ENCODE results near the gene DTNA. TPM values are rescaled to one million over a fixed set of nuclear protein-coding genes. Genes with fewer than 3 reads are reported as not detected.

Gene DTNA
- total RNA-seq, 1 donor from 2014 or later, result 19.7 TPM

DNA sequence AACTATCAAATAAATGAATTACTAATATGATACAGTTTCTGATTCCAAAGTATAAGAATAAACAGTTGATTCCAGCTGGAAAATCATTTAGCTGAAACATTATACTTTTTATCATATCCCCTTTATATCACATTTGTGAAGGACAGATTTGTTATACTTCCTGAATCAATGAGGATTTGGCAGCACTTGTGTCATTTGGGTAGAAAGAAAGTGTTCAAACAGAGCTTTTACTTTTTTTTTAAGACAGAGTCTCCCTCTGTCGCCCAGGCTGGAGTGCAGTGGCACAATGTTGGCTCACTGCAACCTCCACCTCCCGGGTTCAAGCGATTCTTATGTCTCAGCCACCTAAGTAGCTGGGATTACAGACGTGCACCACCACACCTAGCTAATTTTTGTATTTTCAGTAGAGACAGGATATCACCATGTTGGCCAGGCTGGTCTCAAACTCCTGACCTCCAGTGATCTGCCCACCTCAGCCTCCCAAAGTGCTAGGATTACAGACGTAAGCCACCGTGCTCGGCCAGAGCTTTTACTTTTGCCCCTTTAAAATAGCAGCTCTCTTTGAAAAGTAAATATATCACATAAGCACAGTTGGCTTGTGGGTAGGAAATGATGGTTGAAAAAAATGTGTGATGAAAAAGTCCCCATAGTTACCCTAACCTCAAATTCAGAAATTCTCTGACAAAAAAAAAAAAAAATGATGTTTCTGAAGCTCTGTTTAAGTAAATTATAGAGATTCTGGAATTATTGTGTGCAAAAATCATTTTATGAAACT lies 95.2 kb downstream of the DTNA start:
- DNase-seq (ENCODE audit: low spot score), result no peak

DNA sequence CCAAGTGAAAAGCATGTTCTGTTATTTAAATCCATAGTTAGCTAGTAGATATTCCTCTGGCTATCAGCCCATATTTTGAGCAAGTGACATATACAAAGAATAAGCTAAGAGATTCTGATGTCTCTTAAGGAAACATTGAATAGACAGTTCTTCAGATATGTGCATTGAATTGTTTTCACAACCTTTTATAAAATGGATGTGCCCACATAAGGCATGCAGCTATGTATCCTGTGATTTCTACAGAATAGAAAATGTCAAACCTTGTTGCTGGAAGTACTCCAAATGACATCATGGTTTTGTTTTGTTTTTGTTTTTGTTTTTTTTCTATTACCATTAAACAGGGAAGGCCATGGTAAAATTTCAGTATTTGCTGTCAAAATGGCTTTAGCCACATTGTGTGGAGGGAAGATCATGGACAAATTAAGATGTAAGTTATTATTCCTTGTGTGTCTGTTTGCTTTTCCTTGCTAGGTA lies 95.8 kb downstream of the DTNA start:
- no peak for DNase-seq (ENCODE audit: low spot score)

DNA sequence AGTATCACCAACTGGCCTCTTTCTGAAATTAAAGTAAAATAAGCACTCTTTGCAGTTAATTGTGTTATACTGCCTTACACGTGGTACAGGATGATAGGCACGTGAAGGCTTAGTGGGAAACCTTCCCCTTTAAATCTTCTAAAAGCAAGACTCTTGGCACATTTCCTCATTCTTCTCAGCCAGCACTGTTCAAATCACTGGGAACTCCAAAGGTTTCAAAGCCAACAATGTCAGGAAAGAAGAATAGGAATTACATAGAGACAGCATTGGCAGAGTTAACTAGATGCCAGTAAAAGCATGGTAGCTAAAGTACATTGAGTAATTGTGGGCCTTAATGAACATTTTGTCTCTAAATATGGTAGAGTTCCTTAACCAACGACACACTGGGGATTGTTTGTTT lies 96.4 kb downstream of the DTNA start:
- no peak for DNase-seq (ENCODE audit: low spot score)

DNA sequence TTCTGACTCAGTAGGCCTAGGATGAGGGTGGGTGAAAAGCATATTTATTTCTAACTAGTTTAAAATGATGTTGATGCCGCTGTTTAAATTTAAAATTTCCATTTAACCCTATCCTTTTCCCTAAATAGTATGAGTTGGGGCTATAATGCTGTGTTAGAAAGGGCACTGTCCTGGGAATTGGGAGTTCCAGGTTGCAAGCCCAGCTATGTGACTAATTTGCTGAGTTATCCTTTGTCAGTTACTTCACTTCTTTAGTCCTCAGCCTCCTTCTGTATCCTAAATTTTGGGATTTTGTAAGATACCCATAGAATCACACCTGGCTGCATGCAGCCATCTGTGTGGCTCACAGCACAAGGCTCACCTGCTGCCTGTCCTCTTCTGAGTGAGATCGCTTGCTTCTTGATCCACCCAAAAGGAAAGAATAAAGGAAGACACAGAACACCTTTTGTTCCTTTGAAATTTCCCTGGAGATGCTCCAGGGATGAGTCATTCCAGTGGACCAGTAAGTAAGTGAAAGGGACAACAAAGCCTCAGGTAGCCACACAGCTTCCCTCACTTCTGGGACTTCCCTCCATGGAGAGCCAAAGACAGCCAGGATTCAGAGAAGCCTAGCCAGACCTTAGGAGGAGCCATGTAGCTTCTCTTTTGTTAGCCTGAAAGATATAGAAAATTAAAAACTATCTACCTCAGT lies 97.2 kb downstream of the DTNA start:
- no peak for DNase-seq (ENCODE audit: low spot score)

DNA sequence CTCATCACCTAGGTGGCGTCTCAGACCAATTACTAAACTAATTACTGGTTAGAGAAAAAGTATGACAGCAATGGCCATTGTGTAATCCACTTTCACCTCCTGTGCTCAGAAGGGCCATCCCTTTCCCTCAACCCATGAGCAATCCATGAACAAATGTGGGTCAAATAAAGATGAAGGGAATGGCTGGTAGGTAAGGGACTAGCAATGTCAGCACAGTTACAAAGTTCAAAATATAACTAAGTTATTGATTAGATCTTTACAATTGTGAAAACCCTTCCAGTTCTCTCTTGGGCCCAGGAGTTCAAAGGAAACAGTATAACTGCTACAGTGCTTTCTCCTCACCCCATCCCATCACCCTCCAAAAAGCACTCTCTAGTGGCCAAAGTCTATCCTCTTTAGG lies 98.3 kb downstream of the DTNA start:
- no peak for DNase-seq (ENCODE audit: low spot score)

DNA sequence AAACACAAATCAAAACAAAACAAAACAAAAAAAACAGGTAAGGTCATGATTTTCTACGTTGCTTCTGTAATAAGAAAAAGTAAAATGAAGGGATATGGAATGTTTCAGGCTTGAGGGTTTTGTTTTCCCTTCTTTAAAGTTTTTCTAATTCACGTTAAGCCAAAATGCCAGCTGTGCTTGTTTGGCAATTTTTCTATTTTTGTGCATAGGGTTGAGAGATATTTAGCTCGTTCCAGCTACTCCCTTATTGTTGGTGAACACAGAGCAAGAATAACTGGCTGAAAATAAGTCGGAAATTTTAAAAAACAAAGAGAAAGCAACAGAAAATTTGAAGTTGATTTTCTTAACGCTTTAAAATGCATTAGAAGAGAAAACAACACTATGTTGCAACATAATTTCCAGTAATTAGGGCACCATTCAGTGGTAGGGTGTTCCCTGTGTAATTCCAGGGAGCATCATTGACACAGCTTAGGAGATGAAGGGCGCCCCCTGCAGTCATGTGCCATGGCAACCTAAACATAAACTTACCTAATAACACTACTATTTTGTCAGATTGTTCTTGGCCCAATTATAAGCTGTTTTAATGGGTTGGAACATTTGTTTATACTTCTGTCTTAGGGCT lies 99.5 kb downstream of the DTNA start:
- no peak for DNase-seq (ENCODE audit: low spot score)

DNA sequence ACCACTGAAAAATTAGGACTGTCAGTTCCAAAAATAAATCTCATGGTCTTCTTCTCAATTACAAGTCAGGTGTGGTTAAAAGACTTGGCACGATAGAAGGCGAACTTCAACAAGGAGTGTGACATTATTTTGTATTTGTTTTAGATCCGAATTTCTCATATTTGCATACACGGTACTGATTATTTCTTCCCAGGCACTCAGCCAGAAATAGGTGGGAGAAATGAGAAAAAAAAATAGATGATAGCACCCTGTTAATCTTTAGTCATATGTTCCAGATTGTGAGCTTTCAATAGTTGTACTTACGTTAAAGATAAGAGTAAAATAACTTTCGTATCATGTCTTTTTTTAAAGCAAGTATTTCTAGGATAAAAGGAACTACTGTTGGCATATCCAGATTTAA lies 106.1 kb downstream of the DTNA start:
- DNase-seq (ENCODE audit: low spot score), result no peak

DNA sequence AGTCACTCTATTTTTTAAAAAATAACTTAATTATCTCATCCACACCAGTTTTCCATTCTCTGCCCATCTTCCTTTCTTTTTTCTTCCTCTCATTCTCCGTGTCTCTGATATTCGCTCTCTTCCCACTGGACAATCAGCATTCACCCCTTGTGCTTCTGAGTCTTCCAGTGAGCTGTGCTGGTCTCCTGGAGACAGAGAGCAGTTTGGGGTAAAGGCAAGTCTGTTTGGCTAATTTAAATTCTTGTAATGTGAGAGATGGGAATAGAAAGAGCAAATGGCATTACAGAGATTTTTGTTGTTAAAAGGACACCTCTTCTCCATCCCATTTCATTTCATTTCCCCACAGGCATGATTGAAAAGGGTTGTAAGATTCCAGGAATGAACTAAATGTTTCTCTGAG lies 107.5 kb downstream of the DTNA start:
- no peak for DNase-seq (ENCODE audit: low spot score)

DNA sequence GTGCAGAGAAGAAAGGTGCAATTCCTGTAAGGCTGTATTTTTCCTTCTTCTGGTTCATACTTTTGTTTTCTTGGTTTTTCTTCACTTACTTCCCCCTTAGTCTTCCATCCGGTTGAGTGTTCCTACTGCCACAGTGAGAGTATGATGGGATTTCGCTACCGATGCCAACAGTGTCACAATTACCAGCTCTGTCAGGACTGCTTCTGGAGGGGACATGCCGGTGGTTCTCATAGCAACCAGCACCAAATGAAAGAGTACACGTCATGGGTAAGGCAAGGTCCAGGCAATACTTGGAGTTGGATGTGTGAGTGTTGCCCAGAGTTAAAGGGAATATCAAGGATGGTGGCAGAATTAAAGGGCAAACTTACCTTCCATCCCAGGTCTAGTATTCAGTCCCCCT lies 108.0 kb downstream of the DTNA start:
- no peak for DNase-seq (ENCODE audit: low spot score)

DNA sequence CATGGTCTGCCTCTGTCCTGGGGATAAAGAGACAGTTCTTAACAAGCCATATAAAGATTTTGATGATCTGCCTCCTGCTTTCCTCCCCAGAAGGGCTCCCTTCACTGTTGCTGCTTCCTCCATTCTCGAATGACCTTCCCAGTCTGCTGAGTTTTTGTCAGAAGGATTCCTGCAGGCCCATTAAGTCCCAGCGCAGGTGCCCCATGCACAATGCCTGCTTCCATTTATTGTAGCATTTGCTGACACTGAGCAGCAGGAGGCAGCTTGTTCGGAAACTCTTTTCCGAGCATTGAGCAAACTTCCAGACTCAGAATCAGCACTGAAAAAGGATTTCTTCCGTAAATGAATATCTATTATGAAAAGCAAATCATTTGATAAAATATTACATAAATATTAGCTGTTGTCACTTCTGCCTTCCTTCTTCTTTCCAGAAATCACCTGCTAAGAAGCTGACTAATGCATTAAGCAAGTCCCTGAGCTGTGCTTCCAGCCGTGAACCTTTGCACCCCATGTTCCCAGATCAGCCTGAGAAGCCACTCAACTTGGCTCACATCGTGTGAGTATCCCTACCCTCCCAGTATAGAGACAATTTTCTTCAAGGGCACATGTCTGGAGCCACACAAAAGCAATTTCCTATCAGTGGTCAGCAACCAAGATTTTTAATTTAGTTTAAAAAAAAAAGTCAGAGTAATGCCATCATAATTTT lies 110.4 kb downstream of the DTNA start:
- DNase-seq (ENCODE audit: low spot score), result no peak

DNA sequence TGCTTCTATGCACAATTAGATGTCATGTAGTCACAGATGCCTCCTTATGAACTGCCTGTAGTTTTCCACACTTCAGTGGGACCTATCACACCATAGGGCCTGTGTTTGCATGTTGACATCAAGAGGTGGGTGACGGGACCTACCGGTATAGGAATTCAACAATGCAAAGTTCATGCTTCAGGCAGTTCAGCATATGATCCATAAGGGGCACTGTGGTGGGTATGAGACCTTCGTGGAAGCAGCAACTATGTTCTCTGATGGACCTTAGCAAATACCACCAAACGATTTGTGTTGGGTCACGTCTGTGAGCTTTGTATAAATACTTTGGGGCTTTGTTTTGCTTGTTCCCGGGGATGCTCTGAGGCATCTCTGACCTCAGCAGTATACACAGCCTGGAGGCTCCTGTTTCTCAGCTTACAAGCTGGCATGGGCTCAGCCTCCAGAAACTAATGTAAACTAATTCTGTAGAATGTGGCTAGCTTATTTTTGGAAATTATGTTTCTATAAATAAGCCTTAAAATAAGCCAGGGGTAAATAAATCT lies 111.6 kb downstream of the DTNA start:
- no peak for DNase-seq (ENCODE audit: low spot score)

DNA sequence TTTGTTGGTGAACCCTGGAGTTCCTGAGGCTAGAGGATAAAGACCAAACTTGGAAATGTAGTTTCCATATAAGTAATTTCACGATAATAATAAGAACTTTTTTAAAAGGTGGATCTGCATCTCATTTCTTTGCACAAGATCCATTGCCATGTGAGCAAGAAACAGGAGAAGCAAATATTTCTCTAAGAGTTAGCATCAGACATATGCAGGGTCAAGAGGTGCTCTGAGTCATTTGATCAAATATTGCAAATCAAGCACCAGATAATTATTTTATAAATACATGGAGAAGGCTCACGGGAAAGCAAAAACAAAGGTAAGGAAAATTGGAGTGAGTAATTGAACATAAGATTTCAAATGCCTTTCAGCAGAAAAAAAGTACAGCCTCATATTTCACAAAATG lies 118.0 kb downstream of the DTNA start:
- DNase-seq (ENCODE audit: low spot score), result no peak

DNA sequence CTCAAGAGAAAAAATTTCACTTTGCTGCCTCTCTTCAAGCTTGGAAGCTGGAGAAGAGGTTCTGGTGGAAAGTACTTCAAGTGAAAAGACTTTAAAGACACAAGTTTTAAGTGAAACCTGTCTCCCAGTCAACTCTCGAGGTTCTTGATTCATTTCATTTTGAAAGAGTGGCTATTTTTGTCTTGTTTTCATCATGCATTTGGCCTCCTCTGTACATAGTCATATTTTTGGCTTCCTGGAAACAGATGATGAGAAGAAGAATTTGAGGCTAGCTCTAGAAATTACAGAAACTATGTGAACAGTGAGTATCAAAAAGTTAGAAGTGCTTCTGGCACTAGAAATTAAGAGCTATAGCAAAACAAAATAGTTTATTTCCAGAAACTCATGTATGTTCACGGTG lies 124.8 kb downstream of the DTNA start:
- DNase-seq (ENCODE audit: low spot score), result no peak

DNA sequence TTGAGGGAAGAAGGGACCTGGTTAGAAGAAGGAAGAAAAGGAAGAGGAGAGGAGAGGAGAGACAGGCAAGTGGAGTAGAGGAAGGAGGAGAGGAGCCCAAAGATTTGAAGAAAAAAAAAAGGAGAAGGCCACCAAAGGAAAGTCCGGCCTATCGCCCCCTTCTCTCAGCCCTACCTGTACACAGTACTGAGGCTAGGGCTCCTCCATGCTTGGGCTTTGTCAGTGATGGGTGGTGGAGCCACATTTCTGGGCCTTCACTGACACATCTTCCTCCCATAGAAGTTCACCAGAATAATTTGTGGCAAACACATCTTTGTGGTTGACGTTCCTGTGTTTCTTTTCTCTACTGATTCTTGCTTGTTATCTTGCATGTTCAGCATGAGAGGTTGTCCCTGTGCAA lies 125.4 kb downstream of the DTNA start:
- no peak for DNase-seq (ENCODE audit: low spot score)

DNA sequence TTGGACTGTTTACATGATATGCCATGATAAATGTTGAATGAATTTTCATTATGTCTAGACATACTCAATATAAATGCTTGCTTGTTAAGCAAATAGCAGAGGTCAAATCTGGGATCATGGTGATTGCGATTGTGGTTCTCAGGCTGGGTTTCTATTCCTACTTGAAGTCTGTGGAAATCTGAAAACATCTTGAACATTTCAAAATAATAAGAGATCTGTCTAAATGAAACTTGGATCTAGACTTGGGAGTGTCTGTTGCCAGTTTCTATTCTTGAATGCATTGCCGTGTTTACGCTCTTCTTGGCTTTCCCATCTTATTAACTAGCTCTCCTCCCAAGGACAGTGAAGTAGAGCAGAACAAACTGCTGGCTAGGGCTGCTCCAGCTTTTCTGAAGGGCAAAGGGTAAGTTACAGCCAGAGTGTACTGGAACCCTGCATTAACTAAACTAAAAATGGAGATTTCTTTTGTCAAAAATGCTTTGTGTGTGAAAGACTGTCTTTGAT lies 127.7 kb downstream of the DTNA start:
- DNase-seq (ENCODE audit: low spot score), result no peak

DNA sequence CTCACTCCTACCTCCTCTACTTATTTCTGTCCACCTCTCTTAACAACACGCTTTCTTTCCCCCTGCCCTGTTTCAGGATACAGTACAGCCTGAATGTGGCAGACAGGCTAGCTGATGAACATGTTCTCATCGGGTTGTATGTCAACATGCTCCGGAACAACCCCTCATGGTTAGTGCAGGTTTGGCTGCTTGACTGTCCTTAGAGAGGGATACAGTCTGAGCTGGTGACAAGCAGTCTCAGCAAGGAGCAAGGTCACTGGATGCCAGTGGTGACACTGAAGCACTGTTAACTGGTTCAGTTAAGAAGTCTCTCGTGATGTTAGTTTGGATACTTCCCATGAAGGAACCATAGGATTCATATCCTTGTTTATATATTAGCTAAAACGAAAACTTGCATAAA lies 128.6 kb downstream of the DTNA start:
- no peak for DNase-seq (ENCODE audit: low spot score)

DNA sequence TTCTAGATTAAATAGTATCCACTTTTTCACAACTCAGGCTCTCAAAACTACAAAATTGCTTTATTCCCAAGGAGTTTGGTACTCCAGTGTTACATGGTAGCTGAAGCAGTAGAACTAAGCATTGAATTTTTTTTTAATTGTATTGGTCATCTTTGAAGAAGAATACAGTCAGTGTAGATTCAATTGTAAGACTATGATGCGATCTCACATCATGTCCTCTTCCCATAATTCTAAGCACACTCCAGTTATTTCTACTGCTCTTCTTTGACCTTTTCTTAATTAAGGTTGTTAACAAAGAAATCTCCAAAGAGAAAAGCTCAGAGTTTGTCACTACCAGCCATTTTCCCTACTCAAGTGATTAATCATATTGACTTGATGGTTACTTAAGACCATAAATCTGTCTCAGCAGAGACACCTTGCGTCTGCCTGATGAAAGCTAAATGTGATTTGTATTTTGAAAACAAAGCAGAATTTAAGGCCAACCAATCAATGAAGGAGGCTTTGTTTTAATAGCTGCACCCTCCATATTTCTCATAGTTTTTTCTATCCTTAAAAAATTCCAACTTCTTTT lies 130.2 kb downstream of the DTNA start:
- no peak for DNase-seq (ENCODE audit: low spot score)

DNA sequence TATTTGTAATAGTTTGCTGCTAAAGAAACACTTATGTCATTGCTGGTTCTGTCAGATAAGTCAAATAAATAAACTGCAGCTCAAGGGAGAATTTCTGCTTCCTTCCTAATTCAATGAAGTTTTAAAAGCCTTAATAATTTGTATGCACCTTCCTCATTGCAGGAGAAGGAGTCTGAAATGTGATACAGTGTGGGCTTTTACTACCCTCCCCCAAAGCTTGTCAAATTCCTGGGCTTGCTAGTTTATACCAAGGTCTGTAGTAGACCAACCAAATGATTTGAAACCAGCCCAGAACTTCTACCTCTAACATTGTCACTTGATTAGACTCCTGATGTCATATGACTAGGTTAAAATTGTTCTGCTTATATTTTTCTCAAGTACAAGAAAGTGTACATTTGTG lies 131.8 kb downstream of the DTNA start:
- no peak for DNase-seq (ENCODE audit: low spot score)

DNA sequence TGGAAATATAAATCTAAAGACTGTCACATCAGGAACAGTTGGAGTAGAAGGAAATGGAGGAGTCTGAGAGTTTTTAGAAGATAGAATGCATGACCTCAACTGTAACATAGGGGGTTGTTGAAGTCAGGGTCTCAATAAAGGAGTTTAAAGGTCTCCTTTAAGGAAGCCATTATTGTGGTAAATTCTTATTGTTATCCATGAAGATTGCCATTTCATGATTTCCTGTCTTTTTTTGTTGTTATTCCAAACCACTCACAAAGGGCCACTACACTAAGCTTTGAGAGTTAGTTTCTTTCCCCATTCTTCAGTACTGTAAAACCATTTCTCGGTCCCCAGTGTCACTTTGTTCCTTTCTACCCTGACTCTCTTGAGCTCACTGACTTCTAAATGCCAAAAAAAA lies 134.0 kb downstream of the DTNA start:
- no peak for DNase-seq (ENCODE audit: low spot score)

DNA sequence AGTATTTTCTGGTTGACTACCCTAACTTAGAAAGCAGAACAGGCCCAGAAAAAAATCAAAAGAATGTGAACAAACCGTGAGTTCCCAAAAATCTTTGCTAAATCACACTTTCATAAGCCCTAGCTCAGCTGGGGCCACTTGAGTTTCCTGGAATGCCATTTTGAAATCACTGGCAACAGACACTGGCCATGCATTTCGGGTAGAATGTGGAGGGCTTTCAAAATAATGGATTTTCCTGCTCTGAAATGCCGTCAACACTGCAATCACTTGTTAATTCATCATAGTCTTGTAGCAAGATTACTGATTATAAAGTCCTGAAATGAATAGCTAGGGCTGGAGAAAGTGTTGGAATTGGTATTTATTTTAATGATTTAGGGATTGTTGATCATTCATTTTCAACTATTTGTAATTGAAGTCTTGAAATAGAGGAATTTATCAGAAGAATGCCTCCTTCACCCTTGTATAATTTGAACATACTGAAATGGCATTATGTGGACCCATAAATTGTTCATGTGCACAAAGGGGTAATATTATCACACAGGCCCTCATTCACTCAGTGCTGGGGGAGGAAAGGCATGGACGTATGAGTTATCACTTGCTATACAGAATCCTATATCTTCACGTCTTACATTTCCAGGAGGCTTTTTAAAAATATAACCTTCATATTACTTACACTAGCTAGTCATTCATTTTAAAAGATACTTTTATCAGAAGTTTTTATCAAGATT lies 134.8 kb downstream of the DTNA start:
- no peak for DNase-seq (ENCODE audit: low spot score)
